IPS DF 4.7 (cell line): Measurements from ENCODE around the gene ZNF462.

ENCODE experiments used
- DNase-seq: peaks from one replicate; pipeline ENCODE4 v3.0.0-alpha.2; 2013; ENCODE audit warnings: low spot score; ENCODE audit errors: extremely low read depth

Gene ZNF462

DNA sequence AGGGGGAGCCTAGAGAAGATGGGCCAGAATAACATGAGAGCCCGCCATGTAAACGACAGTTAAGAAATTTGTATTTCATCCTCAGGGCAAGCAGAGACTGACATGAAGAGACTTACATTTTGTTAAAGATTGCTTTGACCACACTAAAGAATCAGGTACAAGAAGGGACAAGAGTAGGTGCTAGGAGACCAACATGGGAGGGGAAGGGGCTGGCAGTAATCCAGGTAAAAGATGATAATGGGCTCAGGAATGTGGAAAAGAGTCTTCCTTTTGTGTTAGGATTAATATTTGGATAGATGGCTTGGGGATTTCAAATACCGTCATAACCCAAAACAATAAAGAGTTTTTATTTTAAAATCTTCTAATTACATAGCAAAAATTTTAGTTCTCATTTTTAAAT lies 137.3 kb downstream of the ZNF462 start:
- DNase-seq = no peak

DNA sequence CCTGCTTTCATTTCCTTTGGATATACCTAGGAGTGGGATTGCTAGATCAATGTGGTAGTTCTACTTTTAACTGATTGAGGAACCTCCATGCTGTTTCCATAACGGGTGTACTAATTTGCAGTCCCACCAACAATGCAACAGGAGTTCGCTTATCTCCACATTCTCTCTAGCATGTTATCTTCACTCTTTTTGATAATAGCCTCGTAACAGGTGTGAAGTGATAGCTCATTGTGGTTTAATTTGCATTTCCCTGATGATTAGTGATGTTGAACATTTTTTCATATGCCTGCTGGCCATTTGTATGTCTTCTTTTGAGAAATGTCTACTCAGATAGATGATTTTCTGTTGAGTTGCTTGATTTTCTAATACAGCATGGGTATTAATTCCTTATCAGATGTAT lies 142.2 kb downstream of the ZNF462 start:
- DNase-seq = no peak

DNA sequence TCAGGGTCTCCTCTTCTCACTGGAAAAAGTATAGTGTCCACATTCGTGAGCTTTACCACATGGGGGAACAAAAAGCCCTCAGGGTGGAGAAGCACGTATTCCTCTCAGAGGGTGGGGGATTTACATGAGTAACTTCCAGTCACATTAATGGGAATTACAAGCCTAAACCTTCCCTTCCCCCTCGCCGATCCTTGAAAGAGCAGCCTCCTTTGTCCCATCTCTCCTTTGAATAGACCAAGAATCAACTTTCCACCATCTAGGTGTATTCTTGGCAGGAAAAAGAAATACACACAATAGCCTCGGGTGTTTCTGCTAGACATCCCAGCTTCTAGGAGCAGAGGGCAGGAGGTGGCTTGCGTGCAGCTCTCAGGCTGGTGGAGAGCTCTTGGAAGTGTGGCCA lies 144.4 kb downstream of the ZNF462 start:
- no peak for DNase-seq

DNA sequence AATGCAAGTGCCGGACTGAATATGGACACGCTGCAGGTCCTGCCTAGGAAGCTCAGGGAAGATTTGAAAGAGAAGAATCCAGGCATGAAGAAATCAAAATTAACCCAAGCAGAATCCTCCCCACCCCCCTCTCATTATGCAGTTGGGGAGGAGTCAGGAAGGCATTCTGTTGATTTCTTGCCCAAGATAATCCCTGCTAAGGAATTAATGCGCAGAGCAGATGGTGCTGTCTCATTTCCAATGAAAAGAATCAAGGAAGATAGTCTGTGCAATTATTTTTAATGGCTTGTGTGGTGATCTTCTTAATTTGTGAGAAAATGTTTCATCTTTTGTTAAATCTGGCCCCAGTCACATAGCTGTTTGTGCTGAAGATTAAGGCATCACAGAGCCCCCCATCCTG lies 145.0 kb downstream of the ZNF462 start:
- DNase-seq = no peak

DNA sequence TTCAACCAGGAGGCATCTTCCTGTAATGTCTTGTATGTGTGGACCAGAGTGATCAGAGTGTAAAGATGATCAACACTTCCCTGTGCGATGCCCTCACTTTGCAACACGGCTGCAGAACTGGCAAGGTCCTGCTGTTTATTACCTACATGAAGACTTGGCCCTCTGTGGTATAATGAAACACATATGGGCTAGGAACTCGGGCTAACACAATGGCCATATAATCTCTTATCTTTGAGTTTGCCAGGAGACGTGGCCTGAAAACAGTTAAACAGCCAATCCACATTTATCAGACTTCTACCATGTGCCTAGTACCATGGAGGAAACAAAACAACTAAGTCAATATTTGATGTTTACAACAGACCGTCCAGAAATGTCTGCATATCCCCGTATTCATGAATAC lies 145.5 kb downstream of the ZNF462 start:
- no peak for DNase-seq

DNA sequence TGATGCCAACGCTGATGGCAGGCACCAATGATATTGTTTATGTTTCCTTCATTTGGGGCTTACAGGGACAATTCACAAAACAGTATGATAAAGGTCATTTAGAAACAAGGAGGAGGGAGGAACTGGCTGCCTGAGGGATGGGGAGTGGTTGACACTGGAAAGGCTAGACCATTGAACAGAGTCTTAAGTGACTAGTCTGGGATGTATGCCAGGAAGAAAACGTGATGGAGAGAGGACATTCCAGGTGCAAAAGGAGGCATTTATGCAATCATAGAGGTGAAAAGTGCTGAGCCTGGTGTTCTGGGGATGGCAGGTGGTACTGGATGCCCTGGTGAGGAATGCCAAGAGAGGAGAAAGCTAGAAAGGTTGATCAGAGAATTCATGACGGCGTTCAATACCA lies 153.4 kb downstream of the ZNF462 start:
- no peak for DNase-seq

DNA sequence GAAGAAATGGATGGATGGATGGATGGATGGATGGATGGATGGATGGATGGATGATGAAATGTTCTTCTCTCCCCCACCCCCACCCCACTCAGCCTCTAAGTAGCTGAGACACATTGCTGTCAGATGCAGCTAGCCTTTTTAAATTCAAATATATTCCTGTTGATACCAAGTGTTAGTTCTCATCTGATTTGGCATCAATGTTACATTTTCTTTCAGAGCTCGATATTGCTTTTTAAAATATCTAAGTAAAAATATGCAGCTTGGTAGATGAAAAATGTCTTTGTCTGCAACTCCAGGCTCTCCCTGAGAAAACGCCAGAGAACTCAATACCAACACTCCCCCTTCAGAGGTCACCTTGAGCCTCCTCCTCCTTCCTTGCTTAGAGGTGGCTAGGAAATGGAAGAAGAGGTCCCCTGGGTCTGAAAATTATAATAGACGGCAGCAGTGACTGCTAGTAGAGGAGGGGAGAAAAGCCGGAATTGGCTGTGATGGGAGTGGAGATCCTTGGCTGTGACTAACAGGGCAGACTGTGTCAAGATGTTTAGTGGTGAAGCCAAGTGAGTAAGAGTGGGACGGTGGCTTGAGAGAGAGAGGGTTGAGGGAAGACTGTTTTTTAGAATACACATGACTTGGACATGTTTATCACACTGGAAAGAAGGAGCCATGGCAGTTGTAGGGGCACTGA lies 156.0 kb downstream of the ZNF462 start:
- DNase-seq = no peak

DNA sequence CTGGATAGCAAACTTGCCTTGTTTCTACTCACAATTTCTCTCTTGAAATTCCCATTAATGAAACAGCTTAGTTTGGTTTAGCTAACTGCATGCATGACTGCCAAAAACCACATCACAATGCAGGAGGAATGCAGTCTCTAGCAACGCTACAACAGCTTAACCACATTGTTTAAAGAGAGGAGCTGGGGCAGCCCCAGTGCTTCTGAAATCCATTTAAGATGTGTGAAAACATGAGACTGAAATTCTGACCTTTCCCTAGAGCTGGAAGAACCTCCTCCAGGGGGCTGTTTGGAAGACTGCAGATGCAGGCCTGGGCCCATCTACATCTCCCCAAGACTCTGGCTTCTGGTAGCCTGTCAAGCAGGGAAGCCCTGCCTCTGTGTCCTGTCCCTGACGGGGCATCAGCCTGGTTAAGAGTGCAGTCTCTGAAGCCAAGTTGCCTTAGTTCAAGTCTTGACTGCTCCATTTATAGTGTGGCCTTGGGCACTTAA lies 157.1 kb downstream of the ZNF462 start:
- DNase-seq = no peak

DNA sequence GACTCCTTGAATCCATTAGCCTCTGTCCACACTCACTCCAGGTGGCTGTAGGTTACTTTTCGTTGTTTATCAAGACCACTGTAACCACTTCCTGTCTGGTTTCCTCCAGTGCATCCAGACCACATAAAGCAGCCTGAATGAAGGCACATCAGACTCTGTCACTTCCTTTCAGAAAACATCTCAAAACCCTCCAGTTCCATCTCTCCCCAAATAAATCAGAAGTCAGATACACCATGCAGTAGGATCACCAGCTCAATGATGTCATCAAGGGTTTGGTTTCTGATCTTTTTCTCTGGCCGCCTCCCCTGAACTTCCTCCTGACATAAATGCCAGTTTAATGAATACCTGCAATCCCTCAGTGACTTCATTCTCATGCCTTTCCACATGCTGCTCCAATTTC lies 161.2 kb downstream of the ZNF462 start:
- no peak for DNase-seq

DNA sequence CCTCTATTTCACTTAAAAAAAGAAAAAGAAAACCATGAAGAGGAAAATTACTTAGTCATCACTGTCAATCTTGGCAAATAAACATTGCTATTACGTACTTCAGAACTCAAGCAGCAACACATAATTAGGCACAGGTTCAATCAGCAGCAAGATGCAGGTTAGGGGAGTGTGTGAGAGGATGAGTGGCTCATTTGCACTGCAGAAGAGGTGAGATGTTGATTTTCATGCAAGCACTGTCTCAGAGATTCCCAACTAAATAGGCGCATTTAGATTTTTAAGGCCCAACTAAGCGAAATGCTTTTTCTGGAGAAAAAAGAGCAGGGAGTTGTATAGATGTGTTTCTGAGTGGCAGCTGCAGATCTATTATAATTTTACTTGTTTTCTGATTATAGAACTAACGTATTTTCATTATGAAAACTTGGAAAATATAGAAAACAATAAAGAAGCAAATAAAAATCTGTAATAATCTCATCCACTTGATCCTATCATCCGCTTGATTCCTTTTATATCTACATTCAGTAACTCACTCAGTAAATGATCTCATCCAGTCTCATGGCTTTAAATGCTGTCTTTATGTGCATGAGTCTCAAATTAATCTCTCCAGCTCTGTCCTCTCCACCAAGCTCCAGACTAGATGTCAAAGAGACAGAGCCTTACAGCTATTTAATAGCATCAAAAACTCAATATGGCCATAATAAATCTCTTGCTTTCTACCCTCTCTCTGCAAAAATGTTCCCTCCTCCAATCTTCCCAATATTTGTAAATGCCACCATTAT lies 162.5 kb downstream of the ZNF462 start:
- no peak for DNase-seq

DNA sequence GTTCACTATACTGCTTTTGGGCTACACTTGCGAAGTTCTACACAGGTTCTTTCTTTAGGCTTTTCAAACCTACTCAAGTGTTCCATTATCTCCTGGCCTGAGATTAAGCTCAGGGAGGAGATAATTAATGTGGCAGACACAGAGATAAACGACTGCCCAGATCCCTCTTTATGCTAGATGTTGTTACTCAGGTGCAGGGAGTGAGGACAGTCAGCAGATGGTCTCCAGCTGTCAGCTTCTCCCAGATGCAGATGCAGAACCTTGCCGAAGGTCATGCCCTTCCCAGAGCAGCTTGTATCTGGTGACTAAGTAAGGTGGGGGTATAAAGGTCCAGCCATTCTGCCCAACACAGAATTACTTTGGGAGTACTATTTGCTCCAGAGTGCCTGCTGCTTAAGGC lies 166.2 kb downstream of the ZNF462 start:
- DNase-seq = no peak

DNA sequence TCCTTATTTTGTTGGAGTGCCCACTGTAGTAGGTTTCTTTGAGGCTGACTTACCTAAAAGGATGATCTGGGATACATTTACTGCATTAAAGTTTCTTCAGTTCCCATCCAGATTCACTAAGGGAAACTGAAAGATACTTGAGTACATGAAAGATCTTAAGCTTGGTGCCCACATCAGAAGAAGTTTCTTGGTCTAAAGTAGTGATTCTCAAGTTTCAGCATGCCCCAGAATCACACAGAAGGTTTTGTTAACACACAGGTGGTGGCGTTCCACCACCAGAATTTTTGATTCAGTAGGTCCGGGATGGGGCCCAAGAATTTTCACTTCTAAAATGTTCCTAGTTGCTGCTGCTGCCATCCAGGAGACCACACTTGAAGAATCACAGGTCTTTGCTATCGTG lies 171.0 kb downstream of the ZNF462 start:
- DNase-seq = no peak

DNA sequence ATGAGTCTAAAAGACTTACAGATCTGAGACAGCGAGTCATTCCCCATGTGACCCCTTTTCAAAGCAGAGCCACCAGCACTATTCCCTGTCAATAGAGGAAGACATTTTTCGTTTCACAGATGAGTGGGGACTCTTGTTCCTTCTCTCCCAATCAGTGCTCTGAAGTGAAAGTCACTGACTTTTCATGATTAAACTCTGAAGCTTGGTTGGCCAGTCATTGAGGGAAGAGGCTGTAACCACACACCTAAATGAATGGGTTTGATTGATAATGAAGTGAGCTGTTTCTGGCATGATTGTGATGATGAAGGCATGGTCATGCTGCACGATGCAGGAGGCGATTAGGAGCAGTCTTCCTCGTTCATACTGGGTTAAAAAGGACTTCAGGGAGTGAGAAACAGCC lies 171.9 kb downstream of the ZNF462 start:
- no peak for DNase-seq

DNA sequence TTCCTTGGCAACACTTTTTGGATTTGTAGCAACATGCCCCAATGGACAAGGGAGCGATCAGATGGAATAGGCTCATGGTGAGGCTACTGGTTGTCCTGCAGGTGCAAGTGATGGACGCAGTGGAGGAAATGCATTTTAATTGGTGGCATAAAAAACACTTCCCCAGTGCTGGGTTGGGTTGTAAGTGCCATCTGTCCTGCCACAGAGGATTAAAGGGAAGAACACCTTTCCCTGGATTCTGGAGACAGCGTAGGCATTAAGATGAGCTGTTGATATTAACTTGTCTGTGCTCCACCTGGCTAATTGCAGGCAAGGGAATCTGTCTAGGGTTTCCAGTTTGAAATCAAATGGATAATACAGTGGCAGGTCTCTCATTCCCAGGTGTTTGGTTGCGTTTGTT lies 173.4 kb downstream of the ZNF462 start:
- no peak for DNase-seq

DNA sequence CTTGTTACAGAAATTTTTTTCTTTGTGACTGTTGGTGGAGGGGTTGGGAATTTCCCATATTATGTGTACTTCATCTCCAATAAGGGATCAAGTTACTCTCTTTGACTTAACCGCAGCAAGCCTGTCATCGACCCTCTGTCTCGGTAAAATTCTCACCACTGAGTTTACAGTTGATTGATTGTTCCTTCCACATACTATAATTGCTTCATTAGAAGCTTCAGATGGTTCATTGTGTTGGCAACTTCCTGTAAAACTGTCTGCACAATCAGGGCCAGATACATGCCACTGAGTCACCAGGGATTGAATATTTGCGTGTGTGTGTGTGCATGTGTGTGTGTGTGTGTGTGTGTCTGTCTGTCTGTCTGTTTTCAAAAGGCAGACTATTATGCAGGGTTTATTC lies 176.6 kb downstream of the ZNF462 start:
- DNase-seq = no peak

DNA sequence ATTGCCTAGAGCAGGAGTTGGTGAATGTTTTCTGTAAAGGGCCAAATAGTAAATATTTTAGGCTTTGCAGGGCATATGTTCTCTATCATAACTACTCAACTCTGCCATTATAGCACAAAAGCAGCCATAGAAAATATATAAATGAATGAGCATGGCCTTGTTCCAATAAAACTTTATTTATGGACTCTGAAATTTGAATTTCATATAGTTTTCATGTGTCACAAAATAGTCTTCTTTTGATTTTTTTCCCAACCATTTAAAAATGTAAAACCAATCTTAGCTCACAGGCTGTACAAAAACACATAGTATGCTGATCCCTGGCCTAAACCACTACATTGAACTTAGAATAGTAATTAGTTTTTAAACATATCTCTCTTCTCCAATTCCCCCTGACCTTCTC lies 179.6 kb downstream of the ZNF462 start:
- no peak for DNase-seq

DNA sequence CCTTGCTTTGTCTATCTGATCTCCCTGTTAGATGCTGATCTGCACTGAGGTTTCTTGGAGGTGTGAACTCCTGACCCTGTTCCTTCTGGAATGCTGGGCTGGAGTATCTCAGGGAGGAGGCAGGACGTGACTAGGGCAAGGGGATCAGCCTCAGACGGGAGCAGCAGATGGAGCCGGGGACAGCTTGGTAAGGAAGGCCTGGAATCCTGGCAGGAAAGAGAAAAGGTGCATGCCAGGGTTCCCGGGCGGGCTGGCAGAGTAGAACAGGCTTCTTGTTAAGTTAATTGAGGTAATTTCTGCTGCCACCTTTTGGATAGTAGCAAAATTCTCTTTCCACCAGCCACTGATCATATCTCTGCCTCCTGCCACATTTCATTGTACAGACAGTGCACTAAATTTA lies 180.9 kb downstream of the ZNF462 start:
- no peak for DNase-seq

DNA sequence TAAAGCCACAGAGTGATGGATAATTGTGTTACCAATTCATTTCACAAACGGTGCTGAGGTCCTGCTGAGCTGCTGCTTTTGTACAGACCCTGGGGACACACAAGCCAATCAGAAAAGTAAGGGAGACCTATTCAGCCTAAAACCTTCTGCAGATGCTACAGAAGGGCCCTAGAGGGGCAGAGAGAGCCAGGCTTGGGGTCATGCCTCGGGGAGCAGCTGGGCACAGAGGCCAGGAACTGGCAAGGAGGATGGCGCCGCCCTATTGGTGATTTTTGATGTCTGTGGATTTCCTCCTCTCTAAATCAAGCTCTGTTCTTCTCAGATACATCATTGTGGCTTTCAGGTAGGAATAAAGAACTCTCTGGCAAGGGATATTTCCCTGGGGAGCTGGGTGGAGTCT lies 181.9 kb downstream of the ZNF462 start:
- DNase-seq = no peak

DNA sequence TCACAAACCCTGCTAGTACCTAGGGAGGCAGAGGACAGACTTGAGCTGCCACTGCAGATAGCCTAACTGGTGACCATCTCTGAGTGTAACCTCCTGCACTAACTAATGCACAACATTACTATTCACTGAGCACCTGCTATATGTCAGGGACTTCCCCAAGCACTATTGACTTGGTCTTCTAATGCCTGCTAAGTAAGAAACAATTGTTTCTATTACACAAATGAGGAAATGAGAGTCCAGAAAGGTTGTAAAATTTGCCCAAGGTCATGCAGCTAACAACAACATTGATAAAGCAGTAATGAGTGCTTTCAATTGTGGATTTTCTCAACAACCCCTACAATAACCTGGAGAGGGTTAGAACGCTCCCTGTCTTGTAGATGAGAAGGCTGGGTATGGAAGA lies 183.7 kb downstream of the ZNF462 start:
- DNase-seq = no peak

DNA sequence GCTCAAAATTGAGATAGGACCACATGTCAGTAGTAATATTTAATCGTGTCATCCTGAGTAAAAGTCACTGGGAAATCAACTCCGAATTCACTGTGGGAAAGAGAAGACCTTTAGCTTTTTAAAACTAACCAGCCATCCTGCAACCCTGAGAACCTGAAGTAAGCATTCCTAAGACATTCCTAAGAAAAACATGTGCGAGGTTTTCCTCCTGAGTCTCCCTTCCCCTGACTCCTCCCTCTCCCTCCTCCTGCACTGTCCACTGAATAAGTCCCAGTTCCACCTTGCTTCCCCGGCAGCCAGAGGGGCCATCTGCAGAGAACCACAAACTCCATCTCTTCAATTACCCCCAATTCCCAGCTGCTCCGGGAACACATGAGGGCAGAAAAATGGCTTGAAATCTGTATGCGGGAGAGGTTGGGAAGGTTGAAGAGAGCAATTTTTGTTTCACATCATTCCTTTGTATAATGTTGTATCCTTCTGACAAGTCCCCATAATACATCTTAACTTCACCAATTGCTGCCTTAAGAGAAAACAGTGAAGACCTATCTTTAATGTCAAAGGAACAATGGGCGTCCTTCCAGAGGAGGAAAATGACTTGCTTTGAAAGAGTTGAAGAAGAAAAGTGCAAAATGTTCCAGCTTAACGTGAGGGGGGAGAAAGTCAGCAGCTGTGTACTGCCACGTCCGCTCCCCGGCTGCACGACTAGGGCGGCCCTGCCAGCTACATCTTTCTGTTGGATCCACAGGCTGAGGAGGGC lies 186.3 kb downstream of the ZNF462 start:
- no peak for DNase-seq

DNA sequence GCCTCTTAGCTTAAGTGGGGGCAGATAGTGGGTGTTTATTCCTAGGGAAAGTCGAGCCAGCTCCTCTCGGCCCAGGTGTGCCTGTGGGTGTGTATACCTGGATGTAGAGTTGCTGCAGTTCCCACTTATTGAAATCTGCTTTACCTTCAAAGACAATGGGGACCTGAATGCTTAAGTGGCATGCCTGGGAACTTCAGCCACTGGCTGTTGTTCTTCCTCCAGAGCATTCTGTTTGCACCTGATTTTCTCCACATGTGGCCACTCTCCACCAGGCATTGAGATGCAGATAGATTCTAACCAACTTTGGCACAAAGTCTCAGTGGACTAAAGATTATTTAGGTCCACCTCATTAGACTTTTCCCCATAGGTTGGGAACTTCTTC lies 186.8 kb downstream of the ZNF462 start:
- no peak for DNase-seq

DNA sequence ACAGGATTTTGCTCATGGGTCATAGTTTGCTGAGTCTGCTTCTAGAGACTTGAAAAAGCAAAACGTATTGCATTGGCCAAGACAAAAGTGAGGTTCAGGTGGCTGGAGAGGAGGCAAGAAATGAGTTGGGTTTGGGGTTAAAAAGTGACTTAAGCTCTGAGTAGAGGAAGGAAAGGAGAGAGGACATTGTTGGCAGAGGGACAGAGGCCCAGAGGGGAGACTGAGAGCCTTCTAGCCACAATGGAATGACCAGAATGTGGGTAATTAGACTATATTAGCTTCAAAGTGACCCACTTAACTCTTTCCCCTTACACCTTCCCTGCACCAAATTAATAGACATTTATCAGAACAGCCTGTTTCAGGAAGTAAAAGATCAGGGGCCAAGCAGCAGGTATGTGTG lies 188.4 kb downstream of the ZNF462 start:
- DNase-seq = no peak
